GM18909 (cell line): Measurements from ENCODE around the gene ENPP7.

Experiments
- ATAC-seq: cut with Tn5 transposase; IDR thresholded peaks from one replicate; pipeline ENCODE4 v1.9.1; 2021; ENCODE audit warnings: mild to moderate bottlenecking; ENCODE audit not compliant: unreplicated experiment, poor library complexity

The ENPP7 gene

DNA sequence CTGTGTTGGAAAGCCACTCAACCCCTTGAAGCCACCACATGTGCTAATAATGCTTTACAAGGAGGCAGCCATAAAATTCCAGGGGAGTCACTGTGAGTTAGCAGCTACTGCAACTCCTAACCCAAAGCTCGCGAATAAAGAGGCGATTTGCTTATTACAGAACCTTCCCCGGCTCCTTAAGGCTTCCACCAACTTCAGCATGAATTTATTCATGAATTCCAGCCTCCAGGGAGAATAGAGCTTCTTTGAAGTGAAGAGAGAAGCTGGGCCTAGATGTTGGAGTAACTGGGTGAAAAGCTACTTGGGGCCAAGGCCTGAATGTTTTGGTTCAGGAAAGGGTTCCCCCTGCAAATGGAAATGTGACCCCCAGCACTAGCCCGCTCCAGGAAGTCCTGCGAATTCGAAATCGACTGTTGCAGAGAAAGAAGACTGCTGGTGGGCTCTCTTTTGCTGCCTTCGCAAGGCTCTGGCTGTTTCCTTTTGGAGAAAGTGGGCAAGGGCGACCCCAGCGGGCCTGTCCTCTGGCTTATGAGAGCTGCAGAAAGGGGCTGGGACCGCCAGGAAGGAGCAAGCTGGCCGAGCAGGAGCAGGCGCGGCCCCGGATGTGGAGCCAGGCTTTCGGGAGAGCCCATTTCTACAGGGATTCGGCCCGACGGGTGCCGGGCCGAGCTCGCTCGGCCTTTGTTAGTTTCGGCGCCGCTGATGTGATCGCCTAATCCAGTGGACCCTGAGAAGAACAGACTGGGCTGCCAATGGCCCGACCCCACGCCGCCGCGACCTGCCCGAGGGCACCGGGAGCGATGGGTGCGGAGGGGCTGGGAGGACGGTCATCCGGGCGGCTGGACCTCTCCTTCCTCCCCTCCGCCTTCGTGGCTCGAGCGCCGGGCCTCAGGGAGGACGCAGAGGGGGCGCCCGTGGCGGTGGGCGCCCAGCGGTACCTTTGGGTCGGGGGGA is 58.5 kb downstream of the ENPP7 start:
- no peak for ATAC-seq

DNA sequence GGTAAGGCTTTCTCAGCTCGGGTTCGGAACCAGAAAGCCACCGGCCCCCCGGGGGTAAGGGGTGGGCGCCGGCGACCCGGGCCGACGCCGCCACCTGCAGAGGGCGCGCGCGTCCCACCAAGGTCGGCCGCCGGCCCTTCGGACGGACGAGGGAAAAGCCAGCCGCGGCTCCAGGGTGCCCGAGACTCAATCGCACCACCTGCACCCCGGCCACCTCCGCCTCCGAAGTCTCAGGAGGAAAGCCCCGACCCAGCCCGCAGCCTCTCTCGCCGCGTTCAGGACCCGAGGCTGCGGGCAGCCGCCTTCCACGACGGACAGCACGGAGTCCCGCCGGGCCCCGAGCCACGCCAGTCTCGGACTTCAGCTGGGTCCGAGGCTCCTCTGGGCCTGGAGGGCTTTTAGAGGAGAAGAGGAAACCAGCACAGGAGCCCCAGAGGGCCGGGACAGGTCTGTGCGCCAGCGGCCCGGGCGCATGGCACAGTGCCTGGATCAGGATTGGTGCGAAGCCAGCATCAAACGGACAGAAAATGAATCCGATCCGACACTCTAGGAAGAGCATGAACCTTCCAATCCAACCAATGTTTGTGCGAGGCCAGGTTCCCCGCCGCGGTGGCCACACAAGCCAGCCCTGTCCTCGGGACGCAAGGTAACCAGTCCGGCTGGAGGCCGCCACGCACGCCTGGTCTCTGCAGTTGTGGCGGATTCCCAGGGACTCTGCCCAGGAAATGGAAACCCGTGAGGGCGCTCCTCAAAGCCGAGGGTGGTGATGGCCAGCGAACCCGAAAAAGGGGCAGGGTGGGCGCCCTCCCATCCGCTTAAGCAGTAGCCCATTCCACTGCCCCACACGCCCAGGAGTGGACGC is 59.4 kb downstream of the ENPP7 start:
- no peak for ATAC-seq

DNA sequence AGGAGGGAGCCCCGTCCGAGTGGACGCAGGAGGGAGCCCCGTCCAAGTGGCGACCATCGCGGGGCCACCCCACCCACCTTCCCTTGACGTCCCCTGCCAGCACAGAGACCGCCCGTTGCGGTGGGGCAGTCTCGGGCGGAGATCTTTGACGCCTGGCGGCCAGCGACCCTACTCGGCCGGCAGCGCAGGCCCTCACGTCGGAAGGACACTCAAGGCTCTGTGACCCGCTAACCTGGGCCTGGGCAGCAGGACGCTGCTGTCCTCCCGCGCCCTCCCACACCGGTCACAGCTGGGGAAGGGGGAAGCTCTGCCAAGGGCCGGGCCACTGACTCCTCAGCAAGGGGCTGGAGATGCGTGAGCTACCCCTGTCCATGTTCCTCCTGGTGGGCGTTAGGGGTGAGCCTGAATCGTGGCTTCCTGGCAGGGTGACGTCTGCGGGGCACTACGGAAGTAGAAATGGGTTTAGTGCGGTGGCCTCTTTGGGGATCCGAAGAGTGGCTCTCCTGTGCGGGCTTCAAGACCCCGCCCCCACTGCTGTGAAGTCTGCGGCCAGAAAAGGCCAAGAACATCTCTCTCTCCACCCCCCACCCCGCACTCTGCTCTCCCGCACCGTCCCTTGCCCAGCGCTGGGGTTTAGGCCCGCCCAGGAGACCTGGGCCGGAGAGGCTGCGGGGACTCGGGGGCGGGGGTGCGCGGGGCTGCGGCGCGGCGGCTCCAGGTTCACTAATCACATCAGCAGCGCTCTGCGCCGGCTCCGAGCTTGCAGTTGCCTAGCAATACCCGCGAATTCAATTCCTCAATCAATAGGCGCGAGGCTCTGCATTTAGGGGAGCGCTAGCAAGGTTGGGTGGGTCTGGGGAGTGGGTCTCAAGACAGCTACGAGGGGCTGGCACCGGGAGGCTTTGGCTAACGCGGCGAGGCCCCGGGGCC is 60.3 kb downstream of the ENPP7 start:
- no peak for ATAC-seq

DNA sequence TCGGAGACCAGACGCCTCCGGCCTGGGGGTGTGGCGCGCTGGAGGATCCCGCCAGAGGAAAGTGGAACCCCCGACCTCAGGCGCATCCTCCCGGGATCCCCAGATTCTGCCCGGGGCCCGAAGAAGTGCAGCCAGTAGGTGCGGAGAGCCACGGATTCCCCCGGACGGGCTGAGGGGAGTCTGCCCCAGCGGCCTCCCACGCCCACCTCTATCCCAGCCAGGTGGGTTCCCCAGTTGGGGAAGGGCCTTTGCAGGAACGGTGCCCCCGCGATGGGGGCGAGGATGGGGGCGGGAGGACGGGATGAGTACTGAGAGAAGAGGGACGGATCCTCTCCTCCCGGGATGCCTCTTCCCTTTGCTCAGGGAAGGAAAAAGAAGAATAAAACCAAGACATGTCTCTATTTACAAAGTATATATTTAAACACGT is 61.0 kb downstream of the ENPP7 start:
- ATAC-seq: no peak
